T-helper 9 cell (primary cell): ENCODE data around the gene MLST8.

Source experiments
- DNase-seq: peaks from one replicate; pipeline ENCODE4 v3.0.0-alpha.2; 2020

Gene MLST8

GRCh38 chr16:2173366-2173765, 31.9 kb upstream of the MLST8 start:
- DNase-seq: no peak

- no peak for DNase-seq
Measured at GRCh38 chr16:2173916-2174315, 31.3 kb upstream of the MLST8 start.

- no peak for DNase-seq
Measured at GRCh38 chr16:2174396-2175131, 30.7 kb upstream of the MLST8 start.

- DNase-seq: no peak
Measured at GRCh38 chr16:2175454-2175853, 29.8 kb upstream of the MLST8 start.

- no peak for DNase-seq
Measured at GRCh38 chr16:2176047-2176446, 29.2 kb upstream of the MLST8 start.

- DNase-seq: no peak
Measured at GRCh38 chr16:2177101-2177500, 28.2 kb upstream of the MLST8 start.

- DNase-seq: no peak
Measured at GRCh38 chr16:2177561-2177960, 27.7 kb upstream of the MLST8 start.

- peak; percentile 30 for DNase-seq
Measured at GRCh38 chr16:2178321-2179106, 26.7 kb upstream of the MLST8 start.

GRCh38 chr16:2179107-2179501, 26.1 kb upstream of the MLST8 start:
- DNase-seq: no peak

- DNase-seq: no peak
Measured at GRCh38 chr16:2179576-2179975, 25.7 kb upstream of the MLST8 start.

- no peak for DNase-seq
Measured at GRCh38 chr16:2180461-2180860, 24.8 kb upstream of the MLST8 start.

GRCh38 chr16:2180962-2181923, 24.0 kb upstream of the MLST8 start:
- DNase-seq: no peak

- no peak for DNase-seq
Measured at GRCh38 chr16:2181952-2182351, 23.3 kb upstream of the MLST8 start.

GRCh38 chr16:2183671-2184070, 21.6 kb upstream of the MLST8 start:
- no peak for DNase-seq

GRCh38 chr16:2184346-2184745, 20.9 kb upstream of the MLST8 start:
- DNase-seq: no peak

GRCh38 chr16:2184962-2185361, 20.3 kb upstream of the MLST8 start:
- DNase-seq: no peak

GRCh38 chr16:2186064-2186463, 19.2 kb upstream of the MLST8 start:
- no peak for DNase-seq

- DNase-seq: no peak
Measured at GRCh38 chr16:2186505-2186904, 18.7 kb upstream of the MLST8 start.

GRCh38 chr16:2187212-2187611, 18.0 kb upstream of the MLST8 start:
- no peak for DNase-seq

- no peak for DNase-seq
Measured at GRCh38 chr16:2188395-2188794, 16.9 kb upstream of the MLST8 start.

- DNase-seq: no peak
Measured at GRCh38 chr16:2189252-2189893, 15.9 kb upstream of the MLST8 start.

GRCh38 chr16:2190002-2190658, 15.1 kb upstream of the MLST8 start:
- no peak for DNase-seq
